WERI-Rb-1 (cell line): ENCODE data around the gene SRP68.

Experiments used
- DNase-seq: peaks from one replicate; pipeline ENCODE4 v3.0.0-alpha.2; 2020
- H3K27ac ChIP-seq: fragments of 250-450 bp; sonication (Bioruptor Pico); 2 replicates; pipeline ENCODE4 v1.5.1; 2020; ENCODE audit warnings: mild to moderate bottlenecking, moderate library complexity
- H3K27me3 ChIP-seq: fragments of 250-450 bp; sonication (Bioruptor Pico); 2 replicates; pipeline ENCODE4 v1.5.1; 2021; ENCODE audit warnings: mild to moderate bottlenecking, low read depth, moderate library complexity; ENCODE audit not compliant: insufficient read depth, severe bottlenecking
- H3K36me3 ChIP-seq: fragments of 250-450 bp; sonication (Bioruptor Pico); 2 replicates; pipeline ENCODE4 v1.5.1; 2020; ENCODE audit warnings: mild to moderate bottlenecking, moderate library complexity
- H3K4me3 ChIP-seq: 2 replicates; pipeline ENCODE4 v1.5.1; 2011; ENCODE audit warnings: low read depth, mild to moderate bottlenecking, control low read depth, low read length
- H3K9me3 ChIP-seq: fragments of 250-450 bp; sonication (Bioruptor Pico); 2 replicates; pipeline ENCODE4 v1.5.1; 2021; ENCODE audit warnings: mild to moderate bottlenecking, moderate library complexity; ENCODE audit not compliant: severe bottlenecking
- TF ChIP-seq, protein P1 (sequence below): IDR thresholded peaks from 2 replicates; pipeline ENCODE4 v1.5.1; 2011; ENCODE audit warnings: low read depth, mild to moderate bottlenecking, control low read depth, inconsistent platforms, low read length

The SRP68 gene

DNA sequence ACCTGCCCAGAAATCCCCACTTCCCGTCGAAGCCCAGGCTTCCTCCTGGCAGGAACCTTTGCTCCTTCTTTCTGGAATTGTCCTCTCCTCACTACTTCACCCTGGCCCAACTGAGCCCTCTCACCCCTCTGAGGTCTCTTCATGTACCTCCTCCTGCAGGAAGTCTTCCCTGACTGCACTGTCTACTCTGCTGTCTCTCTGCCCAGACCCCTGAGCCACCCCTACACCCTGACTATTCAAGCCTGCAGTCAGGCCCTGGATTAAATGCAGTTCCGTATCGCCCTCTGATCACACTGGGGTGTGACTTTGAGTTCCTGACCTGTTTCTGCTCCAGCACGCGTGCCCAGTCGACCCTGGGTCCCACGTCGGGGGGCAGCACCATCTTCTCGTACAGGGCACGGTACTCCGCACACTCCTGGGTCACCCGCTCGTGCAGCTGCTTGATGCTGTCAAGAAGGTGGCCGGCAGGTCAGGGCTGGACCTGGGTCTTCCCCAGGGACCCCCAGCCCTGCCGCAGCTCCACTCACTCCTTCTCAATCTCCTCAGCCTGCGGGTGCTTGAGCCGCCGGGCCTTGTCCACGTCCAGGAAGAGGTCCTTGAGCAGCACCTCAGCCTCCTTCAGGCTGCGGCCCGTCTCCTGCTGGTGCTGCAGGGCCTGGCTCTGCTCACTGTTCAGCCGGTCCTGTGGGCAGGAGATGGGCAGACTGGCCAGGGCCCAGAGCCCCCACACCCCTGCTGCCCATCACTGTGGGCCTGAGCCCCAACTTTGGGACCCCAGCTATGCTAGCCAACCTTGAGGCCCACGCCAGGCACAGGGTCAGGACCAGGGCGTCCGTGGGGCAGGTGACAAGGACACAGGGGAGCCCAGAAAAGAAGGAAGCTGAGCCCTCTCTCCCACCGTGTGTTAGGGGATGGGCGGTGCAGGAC lies 49.1 kb downstream of the SRP68 start:
- DNase-seq: no peak

DNA sequence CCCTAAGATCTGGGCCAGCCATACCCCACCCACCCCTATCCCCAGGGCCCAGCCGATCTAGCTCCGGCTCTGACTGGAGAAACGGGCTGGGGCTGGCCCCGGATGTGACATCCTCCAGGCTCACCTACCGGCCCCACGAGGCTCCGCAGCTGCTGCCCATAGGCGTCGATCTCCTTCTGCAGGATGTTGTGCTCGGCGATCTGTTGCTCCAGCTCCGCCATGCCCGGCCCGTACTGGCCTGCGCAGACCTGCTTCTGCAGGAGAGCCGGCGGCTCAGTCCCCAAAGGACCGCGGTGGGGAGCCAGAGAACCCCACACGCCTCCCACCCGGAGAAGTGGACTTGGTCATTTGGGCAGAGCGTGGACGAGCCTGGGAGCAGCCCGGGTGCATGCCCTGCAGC lies 50.0 kb downstream of the SRP68 start:
- Histone ChIP-seq H3K4me3 (no peak overlapping the region), H3K9me3 (no peaks in the 10 kb centered on the region), H3K27me3 (no peaks in the 10 kb centered on the region), H3K27ac (no peak overlapping the region), H3K36me3 (peaks cover 4% of the 10 kb centered on the region)
- no peak for DNase-seq
- TF ChIP-seq, protein P1, sequence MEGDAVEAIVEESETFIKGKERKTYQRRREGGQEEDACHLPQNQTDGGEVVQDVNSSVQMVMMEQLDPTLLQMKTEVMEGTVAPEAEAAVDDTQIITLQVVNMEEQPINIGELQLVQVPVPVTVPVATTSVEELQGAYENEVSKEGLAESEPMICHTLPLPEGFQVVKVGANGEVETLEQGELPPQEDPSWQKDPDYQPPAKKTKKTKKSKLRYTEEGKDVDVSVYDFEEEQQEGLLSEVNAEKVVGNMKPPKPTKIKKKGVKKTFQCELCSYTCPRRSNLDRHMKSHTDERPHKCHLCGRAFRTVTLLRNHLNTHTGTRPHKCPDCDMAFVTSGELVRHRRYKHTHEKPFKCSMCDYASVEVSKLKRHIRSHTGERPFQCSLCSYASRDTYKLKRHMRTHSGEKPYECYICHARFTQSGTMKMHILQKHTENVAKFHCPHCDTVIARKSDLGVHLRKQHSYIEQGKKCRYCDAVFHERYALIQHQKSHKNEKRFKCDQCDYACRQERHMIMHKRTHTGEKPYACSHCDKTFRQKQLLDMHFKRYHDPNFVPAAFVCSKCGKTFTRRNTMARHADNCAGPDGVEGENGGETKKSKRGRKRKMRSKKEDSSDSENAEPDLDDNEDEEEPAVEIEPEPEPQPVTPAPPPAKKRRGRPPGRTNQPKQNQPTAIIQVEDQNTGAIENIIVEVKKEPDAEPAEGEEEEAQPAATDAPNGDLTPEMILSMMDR: no peak

More for the DNA sequence above, 49.1 kb downstream of the SRP68 start:
- H3K36me3 ChIP-seq: peaks cover 4% of the 10 kb centered on the region
- H3K4me3 ChIP-seq: no peak overlapping the region
- no peaks in the 10 kb centered on the region for H3K27me3 ChIP-seq
- H3K27ac ChIP-seq: no peak overlapping the region
- no peaks in the 10 kb centered on the region for H3K9me3 ChIP-seq
- TF ChIP-seq, protein P1: no peak

GRCh38 chr17:76019833-76020467 lies 52.4 kb downstream of the SRP68 start:
- Histone ChIP-seq H3K27me3 (no peaks in the 10 kb centered on the region), H3K36me3 (peaks cover 4% of the 10 kb centered on the region), H3K27ac (no peak overlapping the region), H3K9me3 (no peaks in the 10 kb centered on the region), H3K4me3 (no peak overlapping the region)
- DNase-seq: no peak
- TF ChIP-seq, protein P1: no peak

DNA sequence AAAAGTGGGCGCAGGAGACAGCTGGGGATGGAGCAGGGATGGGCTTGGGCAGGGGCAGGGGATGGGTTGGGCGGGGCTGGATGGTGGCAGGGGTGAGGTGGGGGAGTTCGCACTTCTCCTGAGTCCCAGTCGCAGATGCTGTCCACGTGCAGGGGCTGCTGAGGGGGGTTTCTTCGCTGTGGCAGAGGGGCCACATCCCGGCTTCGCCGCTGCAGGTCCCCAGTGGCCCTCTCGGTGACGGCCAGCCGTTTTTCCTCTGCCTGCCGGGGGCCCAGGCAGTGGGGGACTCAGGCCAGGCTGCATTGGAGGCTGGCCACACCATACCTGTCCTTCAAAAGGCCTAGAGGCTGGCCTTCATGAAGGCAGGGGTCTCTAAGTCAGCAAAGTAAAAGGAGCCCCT lies 53.5 kb downstream of the SRP68 start:
- no peak for DNase-seq
- no peaks in the 10 kb centered on the region for H3K9me3 ChIP-seq

GRCh38 chr17:76018340-76018680 lies 54.0 kb downstream of the SRP68 start:
- Histone ChIP-seq H3K27me3 (no peaks in the 10 kb centered on the region), H3K9me3 (no peaks in the 10 kb centered on the region)

More for the DNA sequence above, 53.5 kb downstream of the SRP68 start:
- Histone ChIP-seq H3K36me3 (peaks cover 4% of the 10 kb centered on the region), H3K27me3 (no peaks in the 10 kb centered on the region), H3K4me3 (no peak overlapping the region), H3K27ac (no peak overlapping the region)
- TF ChIP-seq, protein P1: no peak

More at GRCh38 chr17:76018340-76018680, 54.0 kb downstream of the SRP68 start:
- DNase-seq: no peak
- Histone ChIP-seq H3K27ac (no peak overlapping the region), H3K36me3 (peaks cover 4% of the 10 kb centered on the region), H3K4me3 (no peak overlapping the region)
- TF ChIP-seq, protein P1: no peak
